OCI-LY7 (cell line): ENCODE measurements around the gene SYTL3. TPM values are rescaled to one million over a fixed set of nuclear protein-coding genes. Genes with fewer than 3 reads are reported as not detected.

ENCODE experiments used
- BruUV-seq: library from RNA; stranded (reverse); fragments of 400-500 nt; replicated peaks from 2 replicates; lab custom pipeline; 2021; lab: Mats Ljungman, UMichigan
- CTCF ChIA-PET: fragments of 300-600 bp; sonication (Branson Sonifier 250); formaldehyde crosslinking; loops from one replicate; lab custom pipeline; 2022; ENCODE audit warnings: antibody characterized with exemption; ENCODE audit not compliant: unreplicated experiment; lab: Charles Lee
- POLR2A ChIA-PET: fragments of 300-600 bp; sonication (Branson Sonifier 250); formaldehyde crosslinking; loops from one replicate; lab custom pipeline; 2022; ENCODE audit warnings: antibody characterized with exemption; lab: Charles Lee
- DNase-seq: peaks from one replicate; pipeline ENCODE4 v3.0.0-alpha.2; 2015; ENCODE audit warnings: low spot score
- H2AFZ ChIP-seq: fragments of 200-600 bp; sonication (generic), shearing (Covaris generic); 2 replicates; pipeline ENCODE4 v1.6.1; 2014; ENCODE audit warnings: mild to moderate bottlenecking, antibody characterized with exemption, low read length, moderate library complexity
- H3K27ac ChIP-seq: fragments of 200-600 bp; sonication (generic); 2 replicates; pipeline ENCODE4 v1.5.1; 2014; ENCODE audit warnings: mixed run types, low read depth, mild to moderate bottlenecking, moderate library complexity, low read length, inconsistent platforms; ENCODE audit not compliant: poor library complexity, severe bottlenecking
- H3K36me3 ChIP-seq: fragments of 200-600 bp; sonication (generic); 2 replicates; pipeline ENCODE4 v1.6.1; 2014; ENCODE audit warnings: mild to moderate bottlenecking, antibody characterized with exemption, low read length, moderate library complexity, mixed read lengths; ENCODE audit not compliant: insufficient read depth
- H3K4me1 ChIP-seq: fragments of 200-600 bp; sonication (generic); 2 replicates; pipeline ENCODE4 v1.5.1; 2014; ENCODE audit warnings: mild to moderate bottlenecking, low read length; ENCODE audit not compliant: insufficient read depth, poor library complexity, severe bottlenecking
- H3K4me2 ChIP-seq: fragments of 200-600 bp; sonication (generic); 2 replicates; pipeline ENCODE4 v1.6.1; 2014; ENCODE audit warnings: mild to moderate bottlenecking, low read length
- H3K4me3 ChIP-seq: fragments of 200-600 bp; sonication (generic); 2 replicates; pipeline ENCODE4 v1.5.1; 2014; ENCODE audit warnings: mild to moderate bottlenecking, low read depth, low read length; ENCODE audit not compliant: poor library complexity, severe bottlenecking
- H3K79me2 ChIP-seq: fragments of 200-600 bp; sonication (generic); 2 replicates; pipeline ENCODE4 v1.6.1; 2016; ENCODE audit warnings: low read depth, mild to moderate bottlenecking, low read length, moderate library complexity, mixed read lengths; ENCODE audit not compliant: insufficient read depth
- H3K9me2 ChIP-seq: fragments of 200-600 bp; sonication (generic); 2 replicates; pipeline ENCODE4 v1.6.1; 2016; ENCODE audit warnings: mild to moderate bottlenecking, low read length, mixed read lengths; ENCODE audit not compliant: insufficient read depth
- H3K9me3 ChIP-seq: fragments of 200-600 bp; sonication (generic); 2 replicates; pipeline ENCODE4 v1.6.1; 2014; ENCODE audit warnings: mild to moderate bottlenecking, mixed run types, low read length, mixed read lengths
- H4K20me1 ChIP-seq: fragments of 200-600 bp; sonication (generic); 2 replicates; pipeline ENCODE4 v1.6.1; 2014; ENCODE audit warnings: mild to moderate bottlenecking, antibody characterized with exemption, low read length, moderate library complexity, mixed read lengths; ENCODE audit not compliant: insufficient read depth
- CTCF ChIP-seq: fragments of 200-600 bp; sonication (generic); conservative IDR thresholded peaks from 2 replicates; pipeline ENCODE4 v1.5.1; 2014; ENCODE audit warnings: mild to moderate bottlenecking, antibody characterized with exemption, low read length, moderate library complexity, mixed read lengths
- EZH2phosphoT487 ChIP-seq: fragments of 200-600 bp; sonication (generic); IDR thresholded peaks from 2 replicates; pipeline ENCODE4 v1.6.1; 2018; ENCODE audit warnings: low read depth, borderline replicate concordance, mild to moderate bottlenecking, mixed run types, antibody characterized with exemption, low read length, moderate library complexity, mixed read lengths
- intact Hi-C: fragments of 100-400 bp; cut with micrococcal nuclease; formaldehyde crosslinking; loops from one replicate; pipeline ENCODE4 v1.10.0; 2022; ENCODE audit not compliant: unreplicated experiment
- total RNA-seq, 2 experiments: library from RNA; depleted of rRNA in 1 of 2; stranded (reverse); fragments of >200 nt in 1 of 2; shearing (Covaris generic) in 1 of 2; gene quantifications; 2 replicates each; pipeline ENCODE4 v1.2.3, GENCODE V29; 2014 to 2022

SYTL3 gene
- total RNA-seq, 2 experiments from 2014 or later, result 0.32 to 0.89 TPM

- Histone ChIP-seq H3K4me2 (no peak overlapping the region), H3K4me1 (peaks cover 27% of the 10 kb centered on the region), H3K4me3 (no peak overlapping the region), H3K9me2 (no peaks in the 10 kb centered on the region), H3K79me2 (no peaks in the 10 kb centered on the region), H3K27ac (no peak overlapping the region), H4K20me1 (no peaks in the 10 kb centered on the region), H3K9me3 (no peaks in the 10 kb centered on the region), H2AFZ (no peak overlapping the region), H3K36me3 (no peaks in the 10 kb centered on the region)
- intact Hi-C loops, result loop anchor here (5.0 to 10.0 kb wide), 2 partner anchors 92 to 399 kb away; no protein-coding TSS in a partner anchor
- no peak for TF ChIP-seq CTCF
- TF ChIP-seq EZH2phosphoT487, result no peak
- ChIA-PET POLR2A (interaction anchor here (1.4 kb wide), 1 partner anchor 270 kb away, joined by 3 read pairs; no protein-coding TSS in a partner anchor), CTCF (no interaction called here)
- BruUV-seq, result no TSS peak
- DNase-seq, result no peak
These were observed 53.4 kb downstream of the SYTL3 start for GRCh38 chr6:158703111-158703836.

- intact Hi-C loops, result loop anchor here (1.0 to 10.0 kb wide), 5 partner anchors 49 to 431 kb away; no protein-coding TSS in a partner anchor
- H3K4me1 ChIP-seq, result peaks cover 30% of the 10 kb centered on the region
- no TSS peak for BruUV-seq
- H3K4me3 ChIP-seq, result peak overlapping the region; percentile 51
- peak overlapping the region; percentile 77 for H3K4me2 ChIP-seq
- ChIA-PET CTCF (interaction anchor here (0.6 kb wide), 1 partner anchor 503 kb away, joined by 3 read pairs; no protein-coding TSS in a partner anchor), POLR2A (interaction anchor here (0.8 kb wide), 1 partner anchor 199 kb away, joined by 3 read pairs; no protein-coding TSS in a partner anchor)
- H2AFZ ChIP-seq, result peak overlapping the region; percentile 89
- TF ChIP-seq EZH2phosphoT487 (no peak), CTCF (peak; percentile 99)
- H4K20me1 ChIP-seq, result no peaks in the 10 kb centered on the region
- H3K27ac ChIP-seq, result no peak overlapping the region
- H3K9me2 ChIP-seq, result no peaks in the 10 kb centered on the region
- H3K36me3 ChIP-seq, result no peaks in the 10 kb centered on the region
- H3K79me2 ChIP-seq, result no peaks in the 10 kb centered on the region
- peak; percentile 85 for DNase-seq
- H3K9me3 ChIP-seq, result no peaks in the 10 kb centered on the region
These were observed 54.3 kb downstream of the SYTL3 start for GRCh38 chr6:158703837-158704822.
